Sciatic nerve (tissue), 2 donors: ENCODE measurements around the gene FBXL16. TPM values are rescaled to one million over a fixed set of nuclear protein-coding genes. Genes with fewer than 3 reads are reported as not detected.

Source experiments
- ATAC-seq: fragments of 200-7000 bp; cut with Tn5 transposase; one replicate; pipeline ENCODE4 v1.9.1; 2020; ENCODE audit warnings: mild to moderate bottlenecking, moderate library complexity
- DNase-seq: peaks from one replicate; pipeline ENCODE4 v3.0.0-alpha.2; 2020; ENCODE audit warnings: low spot score
- intact Hi-C: fragments of 100-400 bp; cut with DNase I; formaldehyde crosslinking; loops from one replicate; pipeline ENCODE4 v1.14.2; 2022
- total RNA-seq: library from RNA; stranded (reverse); fragmentation: NEBNext Ultra II Directional; extraction: Animal tissue kit (Norgen Biotek cat#: 25700); gene quantifications from one replicate; pipeline ENCODE4 v1.2.1, GENCODE V29; 2021
- donor health status: DM: no; HTN: no; CAD: no.
- donor health status: DM: no; HTN: no; CAD: no.

Gene FBXL16
- total RNA-seq, 1 donor from 2014 or later: 6.5 TPM

GRCh38 chr16:673399-673991 lies 32.1 kb downstream of the FBXL16 start:
- DNase-seq: no peak
- ATAC-seq: no peak
- intact Hi-C loops: no loop called here

- DNase-seq (no peak), ATAC-seq (no peak)
Measured at GRCh38 chr16:672851-673250, 32.8 kb downstream of the FBXL16 start.

GRCh38 chr16:672371-672770 lies 33.2 kb downstream of the FBXL16 start:
- ATAC-seq (no peak), DNase-seq (no peak)
- intact Hi-C loops: no loop called here

More at GRCh38 chr16:672851-673250, 32.8 kb downstream of the FBXL16 start:
- intact Hi-C loops: no loop called here

- intact Hi-C loops: no loop called here
- no peak for DNase-seq
- ATAC-seq: no peak
Measured at GRCh38 chr16:671353-672131, 34.1 kb downstream of the FBXL16 start.

- intact Hi-C loops: no loop called here
- DNase-seq (no peak), ATAC-seq (no peak)
Measured at GRCh38 chr16:670485-671352, 34.9 kb downstream of the FBXL16 start.

GRCh38 chr16:669666-670065 lies 35.9 kb downstream of the FBXL16 start:
- DNase-seq (no peak), ATAC-seq (no peak)
- intact Hi-C loops: no loop called here

GRCh38 chr16:668519-669171 lies 37.0 kb downstream of the FBXL16 start:
- ATAC-seq (no peak), DNase-seq (no peak)
- intact Hi-C loops: no loop called here

- peak; percentile 96 for DNase-seq
- intact Hi-C loops: no loop called here
- peak; percentile 91 for ATAC-seq
Measured at GRCh38 chr16:667780-668518, 37.7 kb downstream of the FBXL16 start, which contains the start of gene RHOT2. RHOT2 (plus strand) TSS chr16:668132; CDS start chr16:668200, 68 bp downstream.

GRCh38 chr16:667113-667779 lies 38.4 kb downstream of the FBXL16 start:
- no peak for DNase-seq
- intact Hi-C loops: no loop called here

GRCh38 chr16:666572-666971 lies 39.0 kb downstream of the FBXL16 start:
- intact Hi-C loops: no loop called here
- no peak for DNase-seq
- no peak for ATAC-seq

More at GRCh38 chr16:667113-667779, 38.4 kb downstream of the FBXL16 start:
- ATAC-seq: no peak

- intact Hi-C loops: no loop called here
- DNase-seq: no peak
- ATAC-seq: no peak
Measured at GRCh38 chr16:662597-662996, 43.0 kb downstream of the FBXL16 start.

- DNase-seq: no peak
- ATAC-seq: no peak
- intact Hi-C loops: no loop called here
Measured at GRCh38 chr16:662095-662494, 43.5 kb downstream of the FBXL16 start.

GRCh38 chr16:661184-661821 lies 44.3 kb downstream of the FBXL16 start:
- peak; percentile 20 for ATAC-seq
- intact Hi-C loops: no loop called here
- DNase-seq: no peak

- intact Hi-C loops: no loop called here
- DNase-seq (peak; percentile 94), ATAC-seq (peak; percentile 92)
Measured at GRCh38 chr16:660459-661183, 45.0 kb downstream of the FBXL16 start.

- no peak for ATAC-seq
- intact Hi-C loops: no loop called here
- no peak for DNase-seq
Measured at GRCh38 chr16:660132-660458, 45.5 kb downstream of the FBXL16 start.

GRCh38 chr16:659618-660017 lies 46.0 kb downstream of the FBXL16 start:
- intact Hi-C loops: loop anchor here (10.0 kb wide), 1 partner anchor 75 kb away; no protein-coding TSS in a partner anchor
- ATAC-seq (no peak), DNase-seq (no peak)
